ENCODE data around the gene KATNAL1. TPM values are rescaled to one million over a fixed set of nuclear protein-coding genes. Genes with fewer than 3 reads are reported as not detected.

The KATNAL1 gene
- total RNA-seq, 1 donor, result 15.9 TPM

DNA sequence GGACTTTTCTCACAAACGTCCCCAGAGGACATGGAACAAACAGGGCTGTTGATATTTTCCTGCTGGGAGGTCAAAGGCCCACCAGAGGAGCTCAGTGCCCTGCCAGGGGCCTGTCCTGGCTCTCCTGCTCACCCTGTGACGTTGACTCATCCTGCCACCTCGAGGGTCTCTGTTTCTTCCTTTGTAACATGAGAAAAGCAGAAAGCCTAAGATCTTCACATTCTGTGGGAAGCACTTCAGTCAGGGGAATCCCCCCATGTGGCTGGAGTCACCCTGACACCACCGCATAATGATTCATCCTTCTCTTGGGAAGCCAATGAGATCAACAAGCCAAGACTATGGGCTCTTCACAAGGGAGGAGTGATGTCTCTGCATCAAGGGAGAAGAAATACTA, 147.9 kb downstream of the KATNAL1 start:
- Histone ChIP-seq H3K27ac (ENCODE audit: low read depth, low read length) (peak overlapping the region; percentile 51), H3K9me3 (ENCODE audit: low read depth, low read length) (no peaks in the 10 kb centered on the region), H4K20me1 (ENCODE audit: insufficient read depth, low read length) (no peaks in the 10 kb centered on the region), H3K27me3 (ENCODE audit: insufficient read depth, low read length) (peaks cover 20% of the 10 kb centered on the region), H3K79me2 (ENCODE audit: insufficient read depth, low read length) (no peaks in the 10 kb centered on the region), H3K4me1 (ENCODE audit: insufficient read depth, low read length) (peaks cover 10% of the 10 kb centered on the region), H3K4me2 (ENCODE audit: insufficient read depth, low read length) (peak overlapping the region; percentile 47), H3K4me3 (ENCODE audit: insufficient read depth, low read length) (no peak overlapping the region), H2AFZ (ENCODE audit: low read length) (no peak overlapping the region), H3K36me3 (ENCODE audit: insufficient read depth, low read length) (no peaks in the 10 kb centered on the region)
- peak; percentile 95 for DNase-seq (ENCODE audit: insufficient read length, low spot score, missing footprints)
- TF ChIP-seq CTCF (IDR thresholded peaks at IDR 0.05; ENCODE audit: extremely low read depth, low read depth, low read length), result no peak

DNA sequence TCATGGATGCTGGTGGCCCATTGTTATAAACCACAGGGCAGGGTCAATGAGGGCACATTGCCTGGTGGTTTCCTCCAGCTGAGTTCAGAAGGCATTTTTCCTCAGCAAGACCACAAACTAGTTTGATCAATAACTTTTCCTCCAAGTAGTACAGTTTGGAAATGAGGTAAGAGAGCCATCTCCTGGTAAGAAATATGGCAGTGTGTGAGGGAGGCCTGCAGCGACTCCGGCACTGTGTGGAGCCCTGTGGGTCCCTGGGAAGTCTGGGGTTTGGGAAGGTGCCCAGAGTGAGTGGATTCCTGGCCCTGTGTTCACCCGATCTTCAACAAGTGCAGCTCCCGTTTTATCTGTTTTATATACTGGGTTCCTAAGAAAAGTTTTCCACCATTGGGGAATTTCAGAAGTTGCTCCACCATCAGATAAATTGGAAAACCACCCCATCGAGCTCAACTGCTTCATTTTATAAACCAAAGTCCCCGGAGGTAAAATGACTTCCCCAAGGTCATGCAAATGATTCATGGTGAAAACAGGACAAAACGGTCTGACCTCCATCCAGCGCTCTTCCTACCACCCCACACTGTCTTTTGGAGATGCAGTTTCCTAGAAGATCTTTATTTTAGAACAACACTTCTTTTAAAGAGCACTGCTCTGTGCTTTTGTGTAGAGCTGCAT, 148.4 kb downstream of the KATNAL1 start:
- H3K4me2 ChIP-seq (ENCODE audit: insufficient read depth, low read length), result peak overlapping the region; percentile 47
- no peak overlapping the region for H2AFZ ChIP-seq (ENCODE audit: low read length)
- H3K4me3 ChIP-seq (ENCODE audit: insufficient read depth, low read length), result no peak overlapping the region
- H3K27ac ChIP-seq (ENCODE audit: low read depth, low read length), result peak overlapping the region; percentile 51
- peak; percentile 79 for TF ChIP-seq CTCF (IDR thresholded peaks at IDR 0.05; ENCODE audit: extremely low read depth, low read depth, low read length)
- H3K79me2 ChIP-seq (ENCODE audit: insufficient read depth, low read length), result no peaks in the 10 kb centered on the region
- DNase-seq (ENCODE audit: insufficient read length, low spot score, missing footprints), result peak; percentile 97
- H3K9me3 ChIP-seq (ENCODE audit: low read depth, low read length), result no peaks in the 10 kb centered on the region
- peaks cover 15% of the 10 kb centered on the region for H3K27me3 ChIP-seq (ENCODE audit: insufficient read depth, low read length)
- H3K4me1 ChIP-seq (ENCODE audit: insufficient read depth, low read length), result peaks cover 10% of the 10 kb centered on the region
- H3K36me3 ChIP-seq (ENCODE audit: insufficient read depth, low read length), result no peaks in the 10 kb centered on the region
- no peaks in the 10 kb centered on the region for H4K20me1 ChIP-seq (ENCODE audit: insufficient read depth, low read length)

- peaks cover 4% of the 10 kb centered on the region for H3K27me3 ChIP-seq (ENCODE audit: insufficient read depth, low read length)
- no peak overlapping the region for H2AFZ ChIP-seq (ENCODE audit: low read length)
- DNase-seq (ENCODE audit: insufficient read length, low spot score, missing footprints), result no peak
- H3K36me3 ChIP-seq (ENCODE audit: insufficient read depth, low read length), result no peaks in the 10 kb centered on the region
- H3K27ac ChIP-seq (ENCODE audit: low read depth, low read length), result no peak overlapping the region
- H4K20me1 ChIP-seq (ENCODE audit: insufficient read depth, low read length), result no peaks in the 10 kb centered on the region
- H3K4me2 ChIP-seq (ENCODE audit: insufficient read depth, low read length), result no peak overlapping the region
- H3K9me3 ChIP-seq (ENCODE audit: low read depth, low read length), result no peaks in the 10 kb centered on the region
- H3K79me2 ChIP-seq (ENCODE audit: insufficient read depth, low read length), result no peaks in the 10 kb centered on the region
- peaks cover 10% of the 10 kb centered on the region for H3K4me1 ChIP-seq (ENCODE audit: insufficient read depth, low read length)
- no peak overlapping the region for H3K4me3 ChIP-seq (ENCODE audit: insufficient read depth, low read length)
- TF ChIP-seq CTCF (IDR thresholded peaks at IDR 0.05; ENCODE audit: extremely low read depth, low read depth, low read length), result no peak
These were observed 149.7 kb downstream of the KATNAL1 start for GRCh38 chr13:30157616-30157993.

DNA sequence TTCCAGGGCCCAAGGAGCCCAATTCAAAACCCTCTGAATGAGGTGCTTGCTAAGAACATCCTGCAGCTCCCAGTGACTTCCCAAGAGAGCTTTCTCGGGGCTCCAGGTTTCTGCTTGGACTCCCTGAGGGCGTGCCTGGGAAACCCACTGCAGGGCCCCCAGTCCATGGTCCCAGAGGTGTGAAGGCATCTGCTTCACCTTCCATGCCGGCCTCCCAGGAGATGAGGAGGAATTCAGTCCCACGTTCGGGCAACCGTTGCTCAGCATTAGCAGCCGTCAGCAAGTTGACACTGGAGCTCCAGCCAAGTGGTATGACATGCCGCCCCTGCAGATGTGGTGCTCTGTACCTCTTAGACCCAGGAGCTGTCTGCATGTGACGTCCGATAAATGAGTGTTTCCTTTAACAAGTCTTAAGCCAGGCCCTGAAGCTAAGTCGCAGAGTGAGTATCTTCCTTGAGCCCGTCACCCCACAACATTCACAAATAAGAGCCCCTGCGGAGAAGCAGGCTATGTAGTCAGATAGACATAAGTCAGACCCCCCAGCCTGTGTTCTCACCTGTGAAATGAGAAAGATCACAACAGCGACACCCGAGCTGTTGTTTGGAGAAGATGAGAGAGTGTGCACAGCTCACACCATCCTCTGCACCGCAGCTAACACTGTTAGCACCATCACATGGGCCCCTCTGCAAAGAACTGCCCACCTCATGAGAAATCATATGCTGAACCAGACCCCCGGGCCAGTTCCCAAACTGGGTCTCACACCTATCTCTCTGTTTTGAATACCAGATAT, 150.3 kb downstream of the KATNAL1 start:
- H3K27ac ChIP-seq (ENCODE audit: low read depth, low read length), result no peak overlapping the region
- no peak overlapping the region for H2AFZ ChIP-seq (ENCODE audit: low read length)
- H3K4me3 ChIP-seq (ENCODE audit: insufficient read depth, low read length), result no peak overlapping the region
- no peaks in the 10 kb centered on the region for H3K79me2 ChIP-seq (ENCODE audit: insufficient read depth, low read length)
- H3K36me3 ChIP-seq (ENCODE audit: insufficient read depth, low read length), result no peaks in the 10 kb centered on the region
- H3K9me3 ChIP-seq (ENCODE audit: low read depth, low read length), result no peaks in the 10 kb centered on the region
- H4K20me1 ChIP-seq (ENCODE audit: insufficient read depth, low read length), result no peaks in the 10 kb centered on the region
- H3K4me2 ChIP-seq (ENCODE audit: insufficient read depth, low read length), result no peak overlapping the region
- DNase-seq (ENCODE audit: insufficient read length, low spot score, missing footprints), result no peak
- peaks cover 4% of the 10 kb centered on the region for H3K27me3 ChIP-seq (ENCODE audit: insufficient read depth, low read length)
- peaks cover 10% of the 10 kb centered on the region for H3K4me1 ChIP-seq (ENCODE audit: insufficient read depth, low read length)
- no peak for TF ChIP-seq CTCF (IDR thresholded peaks at IDR 0.05; ENCODE audit: extremely low read depth, low read depth, low read length)

Data from osteoblast (primary cell).